ENCODE data around the gene JAM3. TPM values are rescaled to one million over a fixed set of nuclear protein-coding genes. Genes with fewer than 3 reads are reported as not detected.
"Not testable (repeated sequence)": the region's sequence is repeated elsewhere in the genome, so short reads cannot be mapped to it uniquely, and the experiment has no call there.

The JAM3 gene
- polyA plus RNA-seq, 1 donor: 15.7 TPM

DNA sequence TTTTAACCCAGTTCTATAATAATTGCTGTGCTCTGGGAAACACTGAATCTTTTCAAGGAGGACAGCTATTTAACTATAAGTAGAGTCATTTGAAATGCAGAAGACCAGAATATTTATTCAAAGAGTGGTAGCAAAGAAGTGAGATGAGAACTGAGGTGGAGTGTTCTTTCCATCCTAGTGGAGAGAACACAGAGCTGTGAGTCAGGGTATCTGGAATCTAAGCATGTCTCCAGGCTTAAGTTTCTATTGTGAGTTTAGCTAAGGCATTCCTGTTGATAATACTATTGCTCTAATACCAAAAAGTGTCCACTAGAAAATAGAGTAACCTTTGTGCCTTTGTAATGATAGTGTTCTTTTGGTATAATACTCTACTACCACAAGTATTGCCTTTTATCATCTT is 32.4 kb downstream of the JAM3 start:
- no peaks in the 10 kb centered on the region for H3K9me3 ChIP-seq (ENCODE audit: control insufficient read depth, low read depth, low read length)
- no peaks in the 10 kb centered on the region for H3K36me3 ChIP-seq (ENCODE audit: control insufficient read depth, insufficient read depth, low read length)
- H3K27me3 ChIP-seq (ENCODE audit: control insufficient read depth, insufficient read depth, low read length): no peaks in the 10 kb centered on the region
- no peak overlapping the region for H3K4me3 ChIP-seq (ENCODE audit: low read length)
- no peaks in the 10 kb centered on the region for H3K4me1 ChIP-seq (ENCODE audit: control insufficient read depth, insufficient read depth, low read length)
- DNase-seq: no peak
- no peak overlapping the region for H3K27ac ChIP-seq (ENCODE audit: low read length)

DNA sequence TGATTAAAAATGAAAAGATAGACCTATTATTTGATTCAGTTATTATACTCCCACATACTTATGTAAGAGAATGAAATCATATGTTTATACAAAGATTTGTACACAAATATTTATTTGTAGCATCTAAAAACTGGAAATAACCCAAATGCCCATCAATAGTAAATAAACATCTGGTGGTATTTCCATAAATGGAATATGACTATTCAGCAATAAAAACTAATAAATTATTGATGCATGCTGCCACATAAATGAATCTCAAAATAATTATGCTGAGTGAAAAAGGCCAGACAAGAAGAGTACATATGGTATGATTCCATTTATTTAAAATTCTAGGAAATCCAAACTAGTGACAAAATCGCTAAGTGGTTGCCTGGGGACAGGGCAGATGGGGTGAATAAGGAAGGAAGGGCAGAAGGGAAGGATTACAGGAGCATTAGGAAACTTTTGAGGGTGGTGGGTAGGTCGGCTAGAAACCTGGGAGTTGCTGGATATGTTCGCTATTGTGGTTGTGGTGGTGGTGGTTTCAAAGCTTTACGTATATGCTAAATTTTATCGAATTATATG is 41.5 kb downstream of the JAM3 start:
- no peaks in the 10 kb centered on the region for H3K4me1 ChIP-seq (ENCODE audit: control insufficient read depth, insufficient read depth, low read length)
- no peak overlapping the region for H3K4me3 ChIP-seq (ENCODE audit: low read length)
- no peaks in the 10 kb centered on the region for H3K27me3 ChIP-seq (ENCODE audit: control insufficient read depth, insufficient read depth, low read length)
- no peak overlapping the region for H3K27ac ChIP-seq (ENCODE audit: low read length)
- WGBS (ENCODE audit: insufficient coverage, low lambda C conversion rate): 100% methylated on average over 1 of the region's 5 CpGs
- H3K36me3 ChIP-seq (ENCODE audit: control insufficient read depth, insufficient read depth, low read length): no peaks in the 10 kb centered on the region
- no peak for DNase-seq
- H3K9me3 ChIP-seq (ENCODE audit: control insufficient read depth, low read depth, low read length): no peaks in the 10 kb centered on the region

DNA sequence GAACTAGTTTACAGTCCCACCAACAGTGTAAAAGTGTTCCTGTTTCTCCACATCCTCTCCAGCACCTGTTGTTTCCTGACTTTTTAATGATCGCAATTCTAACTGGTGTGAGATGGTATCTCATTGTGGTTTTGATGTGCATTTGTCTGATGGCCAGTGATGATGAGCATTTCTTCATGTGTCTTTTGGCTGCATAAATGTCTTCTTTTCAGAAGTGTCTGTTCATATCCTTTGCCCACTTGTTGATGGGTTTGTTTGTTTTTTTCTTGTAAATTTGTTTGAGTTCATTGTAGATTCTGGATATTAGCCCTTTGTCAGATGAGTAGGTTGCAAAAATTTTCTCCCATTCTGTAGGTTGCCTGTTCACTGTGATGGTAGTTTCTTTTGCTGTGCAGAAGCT is 44.9 kb downstream of the JAM3 start:
- not testable (repeated sequence) for H3K27ac ChIP-seq (ENCODE audit: low read length); DNase-seq; H3K9me3 ChIP-seq (ENCODE audit: control insufficient read depth, low read depth, low read length); H3K4me1 ChIP-seq (ENCODE audit: control insufficient read depth, insufficient read depth, low read length); H3K4me3 ChIP-seq (ENCODE audit: low read length); H3K27me3 ChIP-seq (ENCODE audit: control insufficient read depth, insufficient read depth, low read length); H3K36me3 ChIP-seq (ENCODE audit: control insufficient read depth, insufficient read depth, low read length)
- WGBS (ENCODE audit: insufficient coverage, low lambda C conversion rate): no CpG with 5 or more reads among the region's 1 CpG

DNA sequence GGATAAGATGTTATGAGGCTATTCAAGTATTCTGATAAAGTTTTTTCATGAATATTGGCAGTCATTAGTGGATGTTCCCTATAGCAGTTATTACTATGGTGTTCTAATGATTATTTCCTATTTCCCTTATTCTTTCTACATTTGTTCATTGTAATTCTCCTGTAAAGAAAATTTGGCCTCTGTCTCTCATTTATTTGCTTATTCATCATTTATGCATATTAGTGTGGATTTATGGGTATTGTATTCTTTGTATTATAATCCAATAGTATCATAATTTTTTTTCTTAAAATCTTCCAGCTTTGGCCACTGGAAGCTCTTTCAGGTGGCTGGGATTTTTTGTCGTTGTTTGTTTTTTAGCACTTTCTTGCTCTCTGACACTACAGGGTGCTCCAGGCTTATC is 47.3 kb downstream of the JAM3 start:
- Histone ChIP-seq H3K27me3 (ENCODE audit: control insufficient read depth, insufficient read depth, low read length) (no peaks in the 10 kb centered on the region), H3K9me3 (ENCODE audit: control insufficient read depth, low read depth, low read length) (no peaks in the 10 kb centered on the region), H3K4me3 (ENCODE audit: low read length) (no peak overlapping the region), H3K4me1 (ENCODE audit: control insufficient read depth, insufficient read depth, low read length) (no peaks in the 10 kb centered on the region), H3K36me3 (ENCODE audit: control insufficient read depth, insufficient read depth, low read length) (no peaks in the 10 kb centered on the region), H3K27ac (ENCODE audit: low read length) (no peak overlapping the region)
- DNase-seq: no peak
- 83% methylated on average over 1 of the region's 1 CpG for WGBS (ENCODE audit: insufficient coverage, low lambda C conversion rate)

DNA sequence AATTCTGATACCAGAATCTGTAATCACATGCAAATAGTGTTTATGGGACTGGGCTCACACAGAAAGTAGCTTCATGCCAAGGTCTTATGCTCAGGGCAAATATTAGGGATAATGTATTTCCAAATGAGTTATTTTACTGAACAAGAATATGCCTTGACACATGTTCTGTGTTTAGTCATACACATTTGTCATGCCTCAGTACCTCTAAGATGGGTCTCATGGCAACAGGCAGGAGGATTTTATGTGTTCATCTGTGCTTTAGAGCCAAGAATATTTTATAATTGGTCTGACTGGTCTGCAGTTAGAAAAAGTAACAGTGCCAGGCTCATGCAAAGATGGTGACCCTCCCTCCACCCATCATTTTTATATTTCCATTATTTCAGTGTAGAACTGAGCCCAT is 49.1 kb downstream of the JAM3 start:
- no peaks in the 10 kb centered on the region for H3K9me3 ChIP-seq (ENCODE audit: control insufficient read depth, low read depth, low read length)
- no peaks in the 10 kb centered on the region for H3K36me3 ChIP-seq (ENCODE audit: control insufficient read depth, insufficient read depth, low read length)
- no peak overlapping the region for H3K4me3 ChIP-seq (ENCODE audit: low read length)
- H3K27ac ChIP-seq (ENCODE audit: low read length): no peak overlapping the region
- no peaks in the 10 kb centered on the region for H3K4me1 ChIP-seq (ENCODE audit: control insufficient read depth, insufficient read depth, low read length)
- no peak for DNase-seq
- peaks cover 5% of the 10 kb centered on the region for H3K27me3 ChIP-seq (ENCODE audit: control insufficient read depth, insufficient read depth, low read length)

DNA sequence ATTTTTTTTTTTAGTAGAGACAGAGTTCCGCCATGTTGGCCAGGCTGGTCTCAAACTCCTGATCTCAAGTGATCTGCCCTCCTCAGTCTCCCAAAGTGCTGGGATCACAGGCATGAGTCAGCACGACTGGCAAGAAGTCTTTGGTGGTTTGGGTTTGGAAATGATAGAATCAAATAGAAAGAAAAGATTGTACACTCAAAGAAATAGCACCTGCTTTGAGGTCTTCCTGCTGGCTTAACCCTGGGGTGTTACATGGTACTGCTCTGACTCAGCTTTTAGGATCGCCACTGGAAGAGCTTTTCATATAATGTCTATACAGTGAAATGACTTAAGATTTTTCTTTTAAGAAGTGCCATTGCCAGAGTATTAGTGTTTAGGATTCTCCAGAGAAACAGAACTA is 50.2 kb downstream of the JAM3 start:
- no peak overlapping the region for H3K27ac ChIP-seq (ENCODE audit: low read length)
- no peaks in the 10 kb centered on the region for H3K36me3 ChIP-seq (ENCODE audit: control insufficient read depth, insufficient read depth, low read length)
- H3K27me3 ChIP-seq (ENCODE audit: control insufficient read depth, insufficient read depth, low read length): peaks cover 13% of the 10 kb centered on the region
- H3K9me3 ChIP-seq (ENCODE audit: control insufficient read depth, low read depth, low read length): no peaks in the 10 kb centered on the region
- DNase-seq: no peak
- WGBS (ENCODE audit: insufficient coverage, low lambda C conversion rate): 100% methylated on average over 1 of the region's 3 CpGs
- H3K4me3 ChIP-seq (ENCODE audit: low read length): no peak overlapping the region
- no peaks in the 10 kb centered on the region for H3K4me1 ChIP-seq (ENCODE audit: control insufficient read depth, insufficient read depth, low read length)

DNA sequence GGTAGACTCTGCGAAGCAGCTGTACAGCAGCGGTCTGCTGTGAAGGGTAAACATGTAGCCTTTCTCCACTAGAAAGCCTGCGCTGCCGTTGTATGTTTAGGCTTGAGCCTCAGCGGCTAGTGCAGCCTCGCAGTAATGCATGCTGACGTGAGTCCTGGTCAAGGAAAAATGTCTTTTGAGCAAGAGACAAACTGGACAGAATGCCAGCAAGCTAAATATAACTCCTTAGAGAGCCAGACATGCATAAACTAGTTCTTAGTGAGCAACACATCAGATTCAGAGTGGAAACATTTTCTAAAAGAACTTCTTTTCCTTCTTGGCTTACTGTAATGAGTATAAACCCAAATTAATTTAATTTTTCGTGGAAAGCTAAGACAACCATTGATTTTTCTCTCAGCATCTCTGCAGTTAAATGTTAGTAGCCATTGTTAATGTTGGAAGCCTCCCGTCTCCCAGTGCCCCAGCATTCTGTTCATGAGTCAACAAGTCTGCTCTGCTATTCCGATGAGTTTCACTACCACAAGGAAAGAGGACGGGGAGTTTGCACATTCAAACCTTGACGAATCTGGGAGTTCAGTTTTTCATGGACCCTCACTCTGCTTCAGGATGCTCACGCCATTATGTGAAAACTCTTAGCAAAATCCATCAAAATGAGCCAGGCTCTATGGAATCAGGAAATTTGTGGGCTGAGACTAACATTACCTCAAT is 51.4 kb downstream of the JAM3 start:
- peak overlapping the region; percentile 65 for H3K27ac ChIP-seq (ENCODE audit: low read length)
- H3K36me3 ChIP-seq (ENCODE audit: control insufficient read depth, insufficient read depth, low read length): no peaks in the 10 kb centered on the region
- no peak overlapping the region for H3K4me3 ChIP-seq (ENCODE audit: low read length)
- DNase-seq: peak; percentile 52 to 59
- H3K9me3 ChIP-seq (ENCODE audit: control insufficient read depth, low read depth, low read length): no peaks in the 10 kb centered on the region
- 100% methylated on average over 1 of the region's 13 CpGs for WGBS (ENCODE audit: insufficient coverage, low lambda C conversion rate)
- H3K4me1 ChIP-seq (ENCODE audit: control insufficient read depth, insufficient read depth, low read length): no peaks in the 10 kb centered on the region
- H3K27me3 ChIP-seq (ENCODE audit: control insufficient read depth, insufficient read depth, low read length): peaks cover 23% of the 10 kb centered on the region

DNA sequence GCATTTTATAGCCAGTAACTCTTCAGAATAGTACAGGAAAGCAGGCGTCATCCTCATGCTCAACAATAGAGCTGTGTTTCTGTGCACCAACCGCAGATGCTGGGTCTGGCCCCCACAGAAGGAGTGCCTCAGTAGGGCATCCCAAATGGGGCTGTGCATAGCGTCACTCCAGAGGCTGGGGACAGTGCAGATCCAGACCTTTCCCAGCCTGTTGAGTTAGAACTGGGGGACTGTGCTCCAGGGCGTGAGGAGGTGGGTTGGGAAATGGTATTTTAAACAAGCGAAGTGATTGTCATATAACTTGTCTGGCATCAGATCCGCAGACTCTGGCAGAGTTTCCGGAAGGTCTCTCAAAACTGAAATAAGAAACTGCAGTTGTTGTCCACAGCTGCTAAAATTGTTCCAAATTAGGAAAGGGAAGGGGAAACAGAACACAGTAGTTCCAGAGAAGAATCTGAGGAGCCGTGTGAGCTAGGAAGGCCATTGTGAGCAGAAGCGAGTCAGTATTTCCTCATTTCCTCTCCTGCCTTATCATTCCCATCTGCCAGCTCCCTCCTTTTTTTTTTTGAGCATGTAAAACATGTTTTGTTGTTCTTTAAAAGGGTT is 52.2 kb downstream of the JAM3 start:
- no CpG with 5 or more reads among the region's 9 CpGs for WGBS (ENCODE audit: insufficient coverage, low lambda C conversion rate)
- Histone ChIP-seq H3K27ac (ENCODE audit: low read length) (peak overlapping the region; percentile 65), H3K36me3 (ENCODE audit: control insufficient read depth, insufficient read depth, low read length) (no peaks in the 10 kb centered on the region), H3K4me3 (ENCODE audit: low read length) (no peak overlapping the region), H3K4me1 (ENCODE audit: control insufficient read depth, insufficient read depth, low read length) (no peaks in the 10 kb centered on the region), H3K9me3 (ENCODE audit: control insufficient read depth, low read depth, low read length) (no peaks in the 10 kb centered on the region), H3K27me3 (ENCODE audit: control insufficient read depth, insufficient read depth, low read length) (peaks cover 30% of the 10 kb centered on the region)
- peak in 1 of 2 donors; percentile 29 for DNase-seq

DNA sequence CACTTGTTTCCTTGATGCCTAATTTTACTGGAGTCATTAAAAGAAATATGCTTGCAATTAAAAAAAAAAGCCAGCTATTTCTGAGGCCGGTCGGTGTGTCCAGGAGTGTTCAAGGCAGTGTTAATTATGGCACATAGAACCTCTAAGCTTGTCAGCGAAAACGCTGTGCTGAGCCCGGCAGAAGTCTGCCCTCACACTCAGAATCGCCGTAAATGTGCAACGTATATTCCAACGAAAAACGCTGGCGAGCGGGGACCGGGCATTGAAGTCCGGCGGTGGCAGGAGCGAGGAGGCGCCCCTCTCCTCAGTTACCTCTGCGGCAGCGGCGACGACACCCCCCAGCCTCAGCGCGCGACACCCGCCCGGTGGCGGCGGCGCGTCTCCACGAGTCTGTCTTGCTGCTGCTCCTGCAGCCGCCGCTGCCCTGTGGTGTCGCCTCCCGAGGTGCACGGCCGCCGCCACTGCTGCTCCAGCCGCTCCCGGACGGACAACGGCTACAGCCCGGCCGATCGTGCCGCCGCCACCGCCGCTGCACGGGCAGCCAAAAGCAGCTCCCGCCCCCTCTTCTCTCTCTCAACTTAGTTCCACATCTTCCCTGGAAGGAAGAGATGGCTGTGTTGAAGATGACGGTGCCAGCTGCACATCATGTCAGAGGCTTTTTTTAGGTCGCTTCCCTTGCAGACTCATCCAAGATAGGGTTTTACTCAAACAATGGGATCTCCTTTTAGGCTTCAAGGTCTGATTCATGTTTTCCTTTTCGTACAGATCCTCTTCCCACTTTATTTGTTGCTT is 56.0 kb downstream of the JAM3 start:
- Histone ChIP-seq H3K36me3 (ENCODE audit: control insufficient read depth, insufficient read depth, low read length) (no peaks in the 10 kb centered on the region), H3K4me3 (ENCODE audit: low read length) (peak overlapping the region; percentile 14), H3K27ac (ENCODE audit: low read length) (no peak overlapping the region), H3K27me3 (ENCODE audit: control insufficient read depth, insufficient read depth, low read length) (peaks cover 37% of the 10 kb centered on the region), H3K4me1 (ENCODE audit: control insufficient read depth, insufficient read depth, low read length) (no peaks in the 10 kb centered on the region), H3K9me3 (ENCODE audit: control insufficient read depth, low read depth, low read length) (no peaks in the 10 kb centered on the region)
- 43% methylated on average over 1 of the region's 54 CpGs for WGBS (ENCODE audit: insufficient coverage, low lambda C conversion rate)
- peak in 1 of 2 donors; percentile 43 for DNase-seq

DNA sequence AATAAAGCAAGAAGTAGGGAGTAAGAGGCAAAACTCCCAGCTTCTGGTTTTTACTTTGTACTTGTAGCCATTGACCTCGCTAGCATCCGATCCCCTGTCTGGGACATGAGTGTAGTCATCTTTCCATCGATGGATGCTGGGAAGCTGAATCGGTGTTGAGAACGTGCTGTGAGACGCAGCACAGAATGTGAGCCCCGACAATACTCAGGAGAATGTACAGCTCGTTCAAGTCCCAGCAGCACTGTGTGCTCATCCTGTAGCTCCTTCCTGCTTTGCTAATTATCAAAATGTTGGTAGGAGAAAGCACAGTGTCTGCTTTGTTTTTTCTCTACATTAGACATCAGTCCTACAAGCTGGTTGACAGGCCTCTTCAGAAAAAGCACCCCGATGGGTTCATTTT is 56.6 kb downstream of the JAM3 start:
- H3K4me1 ChIP-seq (ENCODE audit: control insufficient read depth, insufficient read depth, low read length): no peaks in the 10 kb centered on the region
- no peak for DNase-seq
- H3K4me3 ChIP-seq (ENCODE audit: low read length): no peak overlapping the region
- H3K27me3 ChIP-seq (ENCODE audit: control insufficient read depth, insufficient read depth, low read length): peaks cover 37% of the 10 kb centered on the region
- 83% methylated on average over 1 of the region's 9 CpGs for WGBS (ENCODE audit: insufficient coverage, low lambda C conversion rate)
- H3K9me3 ChIP-seq (ENCODE audit: control insufficient read depth, low read depth, low read length): no peaks in the 10 kb centered on the region
- no peaks in the 10 kb centered on the region for H3K36me3 ChIP-seq (ENCODE audit: control insufficient read depth, insufficient read depth, low read length)
- H3K27ac ChIP-seq (ENCODE audit: low read length): no peak overlapping the region

Measured in large intestine (tissue), 3 donors.